Measurements from ENCODE around the gene TRPM3. TPM values are rescaled to one million over a fixed set of nuclear protein-coding genes. Genes with fewer than 3 reads are reported as not detected.

Gene TRPM3
- total and polyA plus RNA-seq, 2 of the 8 experiments (the other 6 are each of a cell fraction or from before 2014, with no cell fraction given) = 2.4 to 10.9 TPM

DNA sequence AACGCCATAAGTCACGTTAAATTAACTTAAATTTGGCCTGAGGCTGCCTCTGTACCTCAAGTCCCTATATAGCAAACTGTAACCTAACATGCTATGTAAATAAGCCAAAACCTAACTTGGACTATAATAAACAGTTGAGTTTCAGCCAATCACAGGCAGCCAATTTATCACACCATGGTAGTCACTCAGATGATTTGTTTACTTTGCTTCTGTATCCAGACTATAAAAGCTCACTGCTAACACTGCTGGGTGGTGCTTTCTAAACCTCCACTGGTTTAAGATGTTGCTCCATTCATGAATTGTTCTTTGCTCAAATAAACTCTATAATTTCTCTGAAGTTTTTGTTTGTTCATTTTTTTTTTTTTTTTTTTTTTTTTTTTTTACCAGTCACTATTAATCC is 62.8 kb downstream of the TRPM3 start:
- CTCF ChIA-PET (ENCODE audit: partially characterized antibody) = interaction anchor here (0.6 to 1.7 kb wide), 3 partner anchors 18 to 191 kb away, joined by 3 to 6 read pairs (median 3); no protein-coding TSS in a partner anchor
- no peak overlapping the region for H2BK20ac ChIP-seq (ENCODE audit: low read length)
- H3K4me1 ChIP-seq (replicated peaks in 1 of 4; ENCODE audit: control insufficient read depth in 3 of 4, insufficient read depth in 4 of 4, low read length in 3 of 4) = no peaks in the 10 kb centered on the region

More for the DNA sequence above, 62.8 kb downstream of the TRPM3 start:
- H2BK5ac ChIP-seq (ENCODE audit: low read depth, low read length) = no peak overlapping the region
- H3K36me3 ChIP-seq (ENCODE audit: control insufficient read depth in 2 of 4, insufficient read depth in 4 of 4, low read length in 3 of 4) = no peaks in the 10 kb centered on the region
- no peak for FAIRE-seq
- no peak overlapping the region for H4K5ac ChIP-seq (ENCODE audit: insufficient read length, low read depth, low read length)
- H3K14ac ChIP-seq (ENCODE audit: insufficient read length) = no peak overlapping the region
- H3K27me3 ChIP-seq (replicated peaks in 1 of 4; ENCODE audit: control insufficient read depth in 3 of 4, extremely low read depth in 1 of 4, insufficient read depth in 3 of 4, low read length in 3 of 4) = no peaks in the 10 kb centered on the region
- H2BK15ac ChIP-seq (ENCODE audit: low read length) = no peak overlapping the region
- no peak overlapping the region for H2BK120ac ChIP-seq (replicated peaks; ENCODE audit: low read depth, low read length)
- no peak overlapping the region for H2AFZ ChIP-seq (ENCODE audit: low read length)
- no peak overlapping the region for H2AK5ac ChIP-seq (ENCODE audit: low read depth, low read length)
- no peak overlapping the region for H2BK12ac ChIP-seq (ENCODE audit: low read depth, low read length)
- TF ChIP-seq KDM4A (IDR thresholded peaks at IDR 0.05; ENCODE audit: low read depth, low read length, severe bottlenecking) (no peak), KDM1A (IDR thresholded peaks at IDR 0.05; ENCODE audit: borderline replicate concordance, low read length) (no peak), EP300 (IDR thresholded peaks at IDR 0.05; ENCODE audit: borderline replicate concordance in 1 of 2, low read depth in 2 of 2, low read length in 2 of 2) (no peak), SP2 (IDR thresholded peaks at IDR 0.05; ENCODE audit: low read length) (no peak), CEBPB (IDR thresholded peaks at IDR 0.05; ENCODE audit: low read depth, low read length) (no peak), RAD21 (IDR thresholded peaks at IDR 0.05 in 1 of 2, conservative IDR thresholded peaks at IDR 0.05 in 1 of 2; ENCODE audit: low read depth in 2 of 2, low read length in 2 of 2) (no peak)
- no peak overlapping the region for H3K18ac ChIP-seq (ENCODE audit: extremely low read depth, low read length)
- no peak overlapping the region for H3K56ac ChIP-seq (replicated peaks; ENCODE audit: insufficient read length, low read depth, low read length)
- no peak overlapping the region for H3K4ac ChIP-seq (replicated peaks; ENCODE audit: insufficient read length, low read depth, low read length)
- H3K23me2 ChIP-seq (ENCODE audit: low read depth, low read length) = no peaks in the 10 kb centered on the region
- H4K20me1 ChIP-seq (replicated peaks in 1 of 2; ENCODE audit: control insufficient read depth in 1 of 2, insufficient read depth in 2 of 2, low read length in 2 of 2) = no peaks in the 10 kb centered on the region
- no peak for DNase-seq (ENCODE audit: low read depth in 1 of 2, low spot score in 2 of 2)
- no peaks in the 10 kb centered on the region for H3K79me2 ChIP-seq (ENCODE audit: control insufficient read depth in 1 of 2, insufficient read depth in 2 of 2, low read length in 2 of 2)
- H4K91ac ChIP-seq (replicated peaks; ENCODE audit: insufficient read length, low read length) = no peak overlapping the region
- H3K23ac ChIP-seq (ENCODE audit: insufficient read length) = no peak overlapping the region
- POLR2A ChIA-PET (ENCODE audit: partially characterized antibody) = no interaction called here
- H4K8ac ChIP-seq (ENCODE audit: extremely low read depth, insufficient read depth, low read length) = no peak overlapping the region
- H3K79me1 ChIP-seq (ENCODE audit: low read depth, low read length) = no peaks in the 10 kb centered on the region
- no peak overlapping the region for H3K4me3 ChIP-seq (ENCODE audit: extremely low read depth in 1 of 4, insufficient read depth in 2 of 4, low read depth in 3 of 4, low read length in 4 of 4)
- WGBS, 2 experiments (ENCODE audit: extremely low coverage in 1 of 2, insufficient coverage in 1 of 2, insufficient read length in 1 of 2, insufficient replicate concordance in 2 of 2, low coverage in 1 of 2, low lambda C conversion rate in 2 of 2, missing lambda C conversion rate in 1 of 2) = 100% methylated on average over 2 of the region's 2 CpGs; no CpG with 5 or more reads in 1 of the 2 experiments
- H3K9me3 ChIP-seq (ENCODE audit: insufficient read depth in 2 of 2, low read depth in 1 of 2, low read length in 1 of 2) = no peaks in the 10 kb centered on the region
- no peak overlapping the region for H3K4me2 ChIP-seq (ENCODE audit: insufficient read depth in 1 of 2, low read depth in 2 of 2, low read length in 2 of 2)
- H3K9ac ChIP-seq (replicated peaks in 1 of 4; ENCODE audit: extremely low read depth in 1 of 4, low read depth in 3 of 4, low read length in 3 of 4) = no peak overlapping the region
- H3K27ac ChIP-seq (ENCODE audit: low read depth, low read length) = no peak overlapping the region

Data from H1 (cell line).